Measurements from ENCODE around the gene CD68. TPM values are rescaled to one million over a fixed set of nuclear protein-coding genes. Genes with fewer than 3 reads are reported as not detected.

CD68 gene
- total RNA-seq, 1 donor from 2014 or later: 398 TPM

GRCh38 chr17:7577327-7578199 is 1.9 kb upstream of the CD68 start:
- H3K27ac ChIP-seq: peak overlapping the region; percentile 2
- no peak for TF ChIP-seq CTCF (IDR thresholded peaks at IDR 0.05)
- no peaks in the 10 kb centered on the region for H3K9me3 ChIP-seq
- intact Hi-C loops (cut with DNase I): no loop called here
- H3K36me3 ChIP-seq: peaks cover 51% of the 10 kb centered on the region
- no peaks in the 10 kb centered on the region for H3K27me3 ChIP-seq
- peaks cover 65% of the 10 kb centered on the region for H3K4me1 ChIP-seq
- ATAC-seq: no peak
- H3K4me3 ChIP-seq: peak overlapping the region; percentile 72
- no peak for DNase-seq

- Histone ChIP-seq H3K27me3 (no peaks in the 10 kb centered on the region), H3K27ac (peak overlapping the region; percentile 89), H3K4me3 (peak overlapping the region; percentile 72), H3K36me3 (peaks cover 40% of the 10 kb centered on the region), H3K9me3 (no peaks in the 10 kb centered on the region), H3K4me1 (peaks cover 68% of the 10 kb centered on the region)
- no peak for DNase-seq
- intact Hi-C loops (cut with DNase I): no loop called here
- no peak for TF ChIP-seq CTCF (IDR thresholded peaks at IDR 0.05)
- ATAC-seq: peak; percentile 0
These were observed 581 bp downstream of the CD68 start for GRCh38 chr17:7579834-7580603.

- intact Hi-C loops (cut with DNase I): no loop called here
- no peak for TF ChIP-seq CTCF (IDR thresholded peaks at IDR 0.05)
- DNase-seq (no peak), ATAC-seq (no peak)
- Histone ChIP-seq H3K27ac (peak overlapping the region; percentile 89), H3K9me3 (no peaks in the 10 kb centered on the region), H3K4me1 (peaks cover 65% of the 10 kb centered on the region), H3K27me3 (no peaks in the 10 kb centered on the region), H3K4me3 (peak overlapping the region; percentile 72), H3K36me3 (peaks cover 31% of the 10 kb centered on the region)
These were observed 1.5 kb downstream of the CD68 start for GRCh38 chr17:7580604-7581575.

GRCh38 chr17:7582396-7583252 is 3.2 kb downstream of the CD68 start:
- peak; percentile 12 for TF ChIP-seq CTCF (IDR thresholded peaks at IDR 0.05)
- H3K27me3 ChIP-seq: no peaks in the 10 kb centered on the region
- intact Hi-C loops (cut with DNase I): no loop called here
- H3K4me1 ChIP-seq: peaks cover 52% of the 10 kb centered on the region
- H3K27ac ChIP-seq: peak overlapping the region; percentile 98
- peaks cover 21% of the 10 kb centered on the region for H3K36me3 ChIP-seq
- ATAC-seq (no peak), DNase-seq (peak; percentile 74)
- peak overlapping the region; percentile 72 for H3K4me3 ChIP-seq
- no peaks in the 10 kb centered on the region for H3K9me3 ChIP-seq

Measured in upper lobe of right lung (tissue), 1 donor.